Fibroblast of mammary gland (primary cell): ENCODE results near the gene CERS3.

Experiments used
- DNase-seq: peaks from one replicate; pipeline ENCODE4 v3.0.0-alpha.2; 2010; ENCODE audit warnings: low read depth
- H3K4me3 ChIP-seq: 2 replicates; pipeline ENCODE4 v1.5.1; 2011; ENCODE audit warnings: low read depth, mild to moderate bottlenecking, low read length, moderate library complexity; ENCODE audit not compliant: control insufficient read depth
- CTCF ChIP-seq: conservative IDR thresholded peaks from 2 replicates; pipeline ENCODE4 v1.5.1; 2011; ENCODE audit warnings: low read depth, low read length, inconsistent platforms; ENCODE audit not compliant: control insufficient read depth, insufficient read depth

Gene CERS3

GRCh38 chr15:100553468-100553867 lies 24.7 kb upstream of the CERS3 start:
- H3K4me3 ChIP-seq: no peak overlapping the region
- TF ChIP-seq CTCF: no peak
- no peak for DNase-seq

GRCh38 chr15:100547961-100548360 lies 19.2 kb upstream of the CERS3 start:
- no peak for TF ChIP-seq CTCF
- DNase-seq: no peak
- no peak overlapping the region for H3K4me3 ChIP-seq

GRCh38 chr15:100544946-100545345 lies 16.2 kb upstream of the CERS3 start:
- no peak for TF ChIP-seq CTCF
- no peak for DNase-seq
- no peak overlapping the region for H3K4me3 ChIP-seq

GRCh38 chr15:100544338-100544841 lies 15.6 kb upstream of the CERS3 start:
- DNase-seq: no peak
- H3K4me3 ChIP-seq: no peak overlapping the region
- TF ChIP-seq CTCF: no peak

GRCh38 chr15:100542290-100542689 lies 13.5 kb upstream of the CERS3 start:
- no peak overlapping the region for H3K4me3 ChIP-seq
- DNase-seq: no peak
- TF ChIP-seq CTCF: no peak

- no peak for TF ChIP-seq CTCF
- H3K4me3 ChIP-seq: no peak overlapping the region
- no peak for DNase-seq
Observed at GRCh38 chr15:100537331-100537730, 8.6 kb upstream of the CERS3 start.

- DNase-seq: no peak
- H3K4me3 ChIP-seq: no peak overlapping the region
- TF ChIP-seq CTCF: no peak
Observed at GRCh38 chr15:100536733-100537132, 8.0 kb upstream of the CERS3 start.
